Peyer's patch (tissue), 4 donors: Measurements from ENCODE around the gene NAPG. TPM values are rescaled to one million over a fixed set of nuclear protein-coding genes. Genes with fewer than 3 reads are reported as not detected.

ENCODE experiments used
- DNase-seq, 3 donors: peaks; one replicate each; pipeline ENCODE4 v3.0.0-alpha.2; 2017 to 2019
- H3K27ac ChIP-seq, 4 donors: fragments of 200-600 bp; sonication (generic); one replicate each; pipeline ENCODE4 v1.5.1; 2016 to 2019
- H3K27me3 ChIP-seq, 2 donors: fragments of 200-600 bp; sonication (generic); one replicate each; pipeline ENCODE4 v1.5.1; 2019
- H3K36me3 ChIP-seq, 3 donors: fragments of 200-600 bp; sonication (generic); one replicate each; pipeline ENCODE4 v1.5.1; 2016 to 2019
- H3K4me1 ChIP-seq, 4 donors: fragments of 200-600 bp; sonication (generic); one replicate each; pipeline ENCODE4 v1.5.1; 2016 to 2019
- H3K4me3 ChIP-seq, 4 donors: fragments of 200-600 bp; sonication (generic); 1 replicate in 3 of 4; 2 replicates in 1 of 4; pipeline ENCODE4 v1.5.1; 2016 to 2019; ENCODE audit warnings: mild to moderate bottlenecking in 1 of 4
- H3K9me3 ChIP-seq, 4 donors: fragments of 200-600 bp; sonication (generic); one replicate each; pipeline ENCODE4 v1.5.1; 2016 to 2019; ENCODE audit warnings: mild to moderate bottlenecking in 1 of 4
- POLR2A ChIP-seq, 2 donors: fragments of 450-650 bp; IDR thresholded peaks; one replicate each; pipeline ENCODE4 v1.5.1; 2017; ENCODE audit warnings: antibody characterized with exemption in 2 of 2, mild to moderate bottlenecking in 2 of 2, moderate library complexity in 2 of 2
- total RNA-seq, 4 donors: library from RNA; depleted of rRNA; stranded (reverse); fragments of >200 nt; gene quantifications; one replicate each; pipeline ENCODE4 v1.1.0, GENCODE V29; 2016
- TF ChIP-seq, protein P1 (sequence below), 6 experiments: fragments of 450-650 bp in 4 of 6; fragments of 200-600 bp in 2 of 6; sonication (generic) in 1 of 6; IDR thresholded peaks; one replicate each; pipeline ENCODE4 v1.5.1; 2017 to 2019; ENCODE audit warnings: antibody characterized with exemption in 6 of 6, mild to moderate bottlenecking in 3 of 6, moderate library complexity in 1 of 6

NAPG gene
- total RNA-seq, 4 donors from 2014 or later: 22.8 to 43.8 (median 30.4) TPM

DNA sequence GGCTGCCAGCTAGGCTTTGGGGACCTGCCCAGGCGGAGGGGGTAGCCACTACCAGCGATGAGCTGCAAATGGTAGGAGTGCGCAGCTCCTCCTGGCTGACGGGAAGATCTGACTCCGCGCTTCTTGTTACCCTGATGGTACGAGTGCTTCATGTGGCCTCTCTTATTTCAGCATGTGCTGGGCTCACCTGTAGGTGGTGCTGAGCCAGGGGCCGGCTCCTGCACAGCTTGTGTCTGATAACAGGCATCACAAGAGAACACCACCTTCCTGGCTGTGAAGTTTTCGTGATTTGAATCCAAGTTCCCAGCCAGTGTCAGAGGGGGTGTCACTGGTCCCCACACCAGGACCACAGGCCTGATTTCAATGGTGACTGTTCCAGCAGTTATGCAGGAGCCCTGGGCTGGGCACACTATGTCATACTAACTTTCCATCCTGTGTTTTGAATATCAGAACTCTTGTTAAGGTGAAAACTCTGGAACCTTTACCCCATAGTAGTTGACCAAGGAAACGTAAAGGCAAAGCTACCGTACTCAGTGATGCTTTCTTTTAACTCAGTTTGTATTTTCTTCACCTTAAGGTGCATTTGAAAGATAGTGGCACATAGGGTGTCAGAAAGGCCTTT lies 43.4 kb upstream of the NAPG start:
- Histone ChIP-seq H3K36me3 (peaks cover 0 to 8% (median 0%) of the 10 kb centered on the region in 3 donors), H3K4me3 (no peak overlapping the region), H3K27me3 (no peaks in the 10 kb centered on the region), H3K4me1 (peaks cover 0 to 10% (median 4%) of the 10 kb centered on the region in 4 donors), H3K27ac (peak overlapping the region in 2 of 4 donors; percentile 35 to 64), H3K9me3 (no peaks in the 10 kb centered on the region)
- DNase-seq: no peak
- TF ChIP-seq POLR2A (IDR thresholded peaks at IDR 0.05): no peak
- TF ChIP-seq, protein P1, sequence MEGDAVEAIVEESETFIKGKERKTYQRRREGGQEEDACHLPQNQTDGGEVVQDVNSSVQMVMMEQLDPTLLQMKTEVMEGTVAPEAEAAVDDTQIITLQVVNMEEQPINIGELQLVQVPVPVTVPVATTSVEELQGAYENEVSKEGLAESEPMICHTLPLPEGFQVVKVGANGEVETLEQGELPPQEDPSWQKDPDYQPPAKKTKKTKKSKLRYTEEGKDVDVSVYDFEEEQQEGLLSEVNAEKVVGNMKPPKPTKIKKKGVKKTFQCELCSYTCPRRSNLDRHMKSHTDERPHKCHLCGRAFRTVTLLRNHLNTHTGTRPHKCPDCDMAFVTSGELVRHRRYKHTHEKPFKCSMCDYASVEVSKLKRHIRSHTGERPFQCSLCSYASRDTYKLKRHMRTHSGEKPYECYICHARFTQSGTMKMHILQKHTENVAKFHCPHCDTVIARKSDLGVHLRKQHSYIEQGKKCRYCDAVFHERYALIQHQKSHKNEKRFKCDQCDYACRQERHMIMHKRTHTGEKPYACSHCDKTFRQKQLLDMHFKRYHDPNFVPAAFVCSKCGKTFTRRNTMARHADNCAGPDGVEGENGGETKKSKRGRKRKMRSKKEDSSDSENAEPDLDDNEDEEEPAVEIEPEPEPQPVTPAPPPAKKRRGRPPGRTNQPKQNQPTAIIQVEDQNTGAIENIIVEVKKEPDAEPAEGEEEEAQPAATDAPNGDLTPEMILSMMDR (IDR thresholded peaks at IDR 0.05): no peak

DNA sequence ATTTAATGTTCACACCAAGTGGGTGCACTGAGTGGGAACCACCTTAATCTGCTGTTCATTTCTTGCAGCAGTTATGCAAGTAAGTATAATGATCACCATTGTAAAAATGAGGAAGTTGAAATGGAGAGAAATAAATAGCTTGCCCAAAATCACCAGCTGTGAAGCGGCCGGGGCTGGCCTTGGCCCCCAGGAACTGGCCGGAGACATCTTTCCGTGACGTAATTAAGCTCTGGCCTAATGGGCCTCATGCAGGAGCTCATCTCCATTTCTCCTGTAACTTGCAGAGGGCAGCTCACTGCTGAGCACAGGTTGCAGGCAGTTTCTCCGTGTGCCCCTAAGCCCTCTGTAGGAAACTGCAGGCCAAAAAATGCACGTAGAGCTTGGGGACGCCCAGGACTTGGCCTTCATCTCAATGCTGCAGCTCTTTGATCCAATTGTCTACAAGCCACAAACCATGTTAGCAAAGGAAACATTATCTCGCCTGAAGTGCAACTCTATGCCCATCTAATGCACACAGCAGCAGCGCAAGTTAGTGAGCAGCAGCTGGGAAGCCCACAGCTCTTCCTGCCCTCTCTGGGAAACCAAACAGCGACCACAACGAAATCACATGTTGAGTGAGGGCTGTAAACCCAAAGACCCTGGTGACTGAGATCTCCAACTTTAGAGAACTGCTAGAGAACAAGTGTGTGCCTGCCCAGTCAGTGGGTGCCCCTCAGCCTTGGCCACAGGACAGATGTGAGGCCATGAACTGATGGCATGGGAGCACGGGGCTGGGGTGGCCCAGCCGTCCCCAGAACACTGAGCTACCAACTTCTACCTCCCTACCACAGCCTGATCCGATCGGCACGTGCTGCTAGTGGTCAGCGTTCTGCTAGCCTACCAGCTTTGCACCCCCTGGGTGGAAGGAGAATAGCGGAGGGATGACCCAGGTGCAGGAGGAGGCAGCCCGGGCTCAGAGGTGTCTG lies 42.6 kb upstream of the NAPG start:
- H3K27ac ChIP-seq: peak overlapping the region in 2 of 4 donors; percentile 35 to 64
- no peak overlapping the region for H3K4me3 ChIP-seq
- no peaks in the 10 kb centered on the region for H3K27me3 ChIP-seq
- H3K36me3 ChIP-seq: peaks cover 0 to 8% (median 0%) of the 10 kb centered on the region in 3 donors
- H3K4me1 ChIP-seq: peaks cover 0 to 10% (median 4%) of the 10 kb centered on the region in 4 donors
- DNase-seq: peak in 2 of 3 donors; percentile 59 to 74
- no peaks in the 10 kb centered on the region for H3K9me3 ChIP-seq
- TF ChIP-seq POLR2A (IDR thresholded peaks at IDR 0.05): no peak
- TF ChIP-seq, protein P1 (IDR thresholded peaks at IDR 0.05): no peak

DNA sequence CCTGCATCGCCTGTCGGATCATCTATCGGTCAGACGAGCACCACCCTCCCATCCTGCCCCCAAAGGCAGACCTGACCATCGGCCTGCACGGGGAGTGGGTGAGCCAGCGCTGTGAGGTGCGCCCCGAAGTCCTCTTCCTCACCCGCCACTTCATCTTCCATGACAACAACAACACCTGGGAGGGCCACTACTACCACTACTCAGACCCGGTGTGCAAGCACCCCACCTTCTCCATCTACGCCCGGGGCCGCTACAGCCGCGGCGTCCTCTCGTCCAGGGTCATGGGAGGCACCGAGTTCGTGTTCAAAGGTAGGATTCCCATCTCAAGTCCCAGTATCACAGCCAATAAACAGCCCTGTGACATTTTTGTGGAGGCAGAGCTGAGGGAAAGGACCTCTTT lies 40.4 kb upstream of the NAPG start:
- Histone ChIP-seq H3K36me3 (peaks cover 0 to 8% (median 0%) of the 10 kb centered on the region in 3 donors), H3K4me1 (peaks cover 0 to 8% (median 3%) of the 10 kb centered on the region in 4 donors), H3K27me3 (no peaks in the 10 kb centered on the region), H3K27ac (no peak overlapping the region), H3K4me3 (no peak overlapping the region), H3K9me3 (no peaks in the 10 kb centered on the region)
- DNase-seq: no peak
- TF ChIP-seq POLR2A (IDR thresholded peaks at IDR 0.05): no peak
- TF ChIP-seq, protein P1 (IDR thresholded peaks at IDR 0.05): no peak

DNA sequence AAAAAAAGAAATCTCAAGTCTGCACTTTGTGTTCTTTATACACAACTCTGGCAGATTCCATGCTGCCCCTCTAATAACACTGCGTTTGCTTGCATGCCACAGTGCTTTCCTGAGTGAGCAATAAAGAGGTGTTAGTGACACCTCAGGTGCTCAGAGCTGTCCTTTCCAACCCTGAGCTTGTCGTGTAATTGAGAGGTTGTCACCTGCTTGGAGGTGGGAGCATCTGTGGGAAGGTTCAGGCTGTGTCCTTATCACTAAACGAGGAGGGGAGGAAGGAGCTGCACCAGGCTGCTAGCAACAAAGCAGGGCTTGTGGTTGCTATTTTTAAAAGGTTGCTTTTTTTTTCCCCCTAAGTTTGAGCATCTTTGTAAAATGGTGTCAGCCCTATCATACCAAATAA lies 39.5 kb upstream of the NAPG start:
- Histone ChIP-seq H3K27me3 (no peaks in the 10 kb centered on the region), H3K9me3 (no peaks in the 10 kb centered on the region), H3K4me1 (peaks cover 0 to 8% (median 3%) of the 10 kb centered on the region in 4 donors), H3K4me3 (no peak overlapping the region), H3K36me3 (peaks cover 0 to 8% (median 0%) of the 10 kb centered on the region in 3 donors), H3K27ac (no peak overlapping the region)
- DNase-seq: no peak
- TF ChIP-seq POLR2A (IDR thresholded peaks at IDR 0.05): no peak
- TF ChIP-seq, protein P1 (IDR thresholded peaks at IDR 0.05): no peak

DNA sequence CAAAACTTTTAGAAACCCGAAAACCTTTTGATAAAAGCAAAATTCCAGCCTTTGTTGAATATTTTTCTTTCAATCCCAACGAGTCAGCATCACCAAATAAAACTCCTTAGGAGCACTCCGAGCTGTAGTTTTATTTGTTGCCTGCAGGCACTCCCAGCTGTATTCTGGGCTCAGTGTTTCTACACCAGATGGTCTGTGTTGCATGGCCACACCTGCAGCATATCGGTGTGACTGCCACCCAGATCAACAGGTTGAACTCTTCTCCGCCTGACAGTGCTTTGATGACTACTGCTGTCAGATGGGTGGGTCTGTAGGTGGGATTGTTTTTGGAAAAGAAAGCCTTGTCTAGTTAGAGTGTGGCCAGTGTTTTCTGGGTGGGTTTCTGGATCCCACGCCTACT lies 38.7 kb upstream of the NAPG start:
- no peak for TF ChIP-seq POLR2A (IDR thresholded peaks at IDR 0.05)
- TF ChIP-seq, protein P1 (IDR thresholded peaks at IDR 0.05): no peak
- no peaks in the 10 kb centered on the region for H3K9me3 ChIP-seq

More for the DNA sequence above, 38.7 kb upstream of the NAPG start:
- peaks cover 0 to 6% (median 2%) of the 10 kb centered on the region in 4 donors for H3K4me1 ChIP-seq
- H3K27ac ChIP-seq: no peak overlapping the region
- no peaks in the 10 kb centered on the region for H3K27me3 ChIP-seq
- DNase-seq: no peak
- H3K4me3 ChIP-seq: no peak overlapping the region
- H3K36me3 ChIP-seq: peaks cover 0 to 8% (median 0%) of the 10 kb centered on the region in 3 donors
